Right ventricle myocardium inferior (tissue), 1 donor: ENCODE measurements around the gene FIP1L1. TPM values are rescaled to one million over a fixed set of nuclear protein-coding genes. Genes with fewer than 3 reads are reported as not detected.
A peak's percentile ranks its signal among the peaks of the same experiment; 100 is the strongest.

Source experiments
- ATAC-seq: fragments of 200-7000 bp; cut with Tn5 transposase; one replicate; pipeline ENCODE4 v1.9.1; 2020; ENCODE audit warnings: mild to moderate bottlenecking, moderate library complexity
- DNase-seq: peaks from one replicate; pipeline ENCODE4 v3.0.0; 2021; ENCODE audit errors: missing footprints
- intact Hi-C: fragments of 100-400 bp; cut with DNase I; formaldehyde crosslinking; loops from one replicate; pipeline ENCODE4 v1.11.0; 2022
- total RNA-seq: library from RNA; stranded (reverse); fragmentation: NEBNext Ultra II Directional; extraction: Animal tissue kit (Norgen Biotek cat#: 25700); gene quantifications from one replicate; pipeline ENCODE4 v1.2.1, GENCODE V29; 2021
- donor health status: DM: no; HTN: yes; CAD: no; lungs with severe emphysema.

The FIP1L1 gene
- total RNA-seq, 1 donor from 2014 or later: 26.0 TPM

- ATAC-seq (no peak), DNase-seq (no peak)
- intact Hi-C loops: loop anchor here (2.0 to 5.0 kb wide), 2 partner anchors 162 to 212 kb away; no protein-coding TSS in a partner anchor
Measured at GRCh38 chr4:53490161-53490956, 112.9 kb downstream of the FIP1L1 start.

- ATAC-seq (peak; percentile 53), DNase-seq (no peak)
- intact Hi-C loops: loop anchor here (2.0 to 5.0 kb wide), 2 partner anchors 161 to 212 kb away; no protein-coding TSS in a partner anchor
Measured at GRCh38 chr4:53490965-53491622, 113.7 kb downstream of the FIP1L1 start.

- intact Hi-C loops: loop anchor here (5.0 kb wide), 1 partner anchor 157 kb away; no protein-coding TSS in a partner anchor
- ATAC-seq (no peak), DNase-seq (no peak)
Measured at GRCh38 chr4:53494851-53495250, 117.4 kb downstream of the FIP1L1 start.

- intact Hi-C loops: no loop called here
- DNase-seq (no peak), ATAC-seq (peak; percentile 96)
Measured at GRCh38 chr4:53497487-53498244, 120.2 kb downstream of the FIP1L1 start.

GRCh38 chr4:53498706-53499105, 121.3 kb downstream of the FIP1L1 start:
- DNase-seq: no peak
- no peak for ATAC-seq
- intact Hi-C loops: no loop called here

GRCh38 chr4:53499791-53500190, 122.3 kb downstream of the FIP1L1 start:
- DNase-seq: no peak
- no peak for ATAC-seq
- intact Hi-C loops: no loop called here

- intact Hi-C loops: no loop called here
- no peak for DNase-seq
- ATAC-seq: no peak
Measured at GRCh38 chr4:53500546-53500945, 123.1 kb downstream of the FIP1L1 start.

- ATAC-seq (no peak), DNase-seq (no peak)
- intact Hi-C loops: no loop called here
Measured at GRCh38 chr4:53501561-53501960, 124.1 kb downstream of the FIP1L1 start.

- intact Hi-C loops: no loop called here
- ATAC-seq (no peak), DNase-seq (no peak)
Measured at GRCh38 chr4:53502094-53502493, 124.7 kb downstream of the FIP1L1 start.

GRCh38 chr4:53505947-53506346, 128.5 kb downstream of the FIP1L1 start:
- intact Hi-C loops: no loop called here
- DNase-seq: no peak
- no peak for ATAC-seq

GRCh38 chr4:53507058-53507457, 129.6 kb downstream of the FIP1L1 start:
- intact Hi-C loops: no loop called here
- DNase-seq (no peak), ATAC-seq (no peak)

- DNase-seq: peak; percentile 80
- ATAC-seq: peak; percentile 97
- intact Hi-C loops: no loop called here
Measured at GRCh38 chr4:53507671-53508286, 130.3 kb downstream of the FIP1L1 start.

- intact Hi-C loops: no loop called here
- ATAC-seq (no peak), DNase-seq (no peak)
Measured at GRCh38 chr4:53508446-53508845, 131.0 kb downstream of the FIP1L1 start.

- ATAC-seq: no peak
- intact Hi-C loops: no loop called here
Measured at GRCh38 chr4:53510321-53510720, 132.9 kb downstream of the FIP1L1 start.

More at GRCh38 chr4:53510321-53510720, 132.9 kb downstream of the FIP1L1 start:
- DNase-seq: no peak

Other genes with a start within 250 kb of the FIP1L1 start
- 10.0 TPM for gene SCFD2, start 11.6 kb upstream of the FIP1L1 start, total RNA-seq
- 11.2 TPM for gene LNX1, start 213.8 kb downstream of the FIP1L1 start, total RNA-seq